ENCODE results near the gene RETREG3. TPM values are rescaled to one million over a fixed set of nuclear protein-coding genes. Genes with fewer than 3 reads are reported as not detected.

RETREG3 gene
- total and polyA plus RNA-seq, 7 donors, result 13.9 to 43.2 (median 35.0) TPM

DNA sequence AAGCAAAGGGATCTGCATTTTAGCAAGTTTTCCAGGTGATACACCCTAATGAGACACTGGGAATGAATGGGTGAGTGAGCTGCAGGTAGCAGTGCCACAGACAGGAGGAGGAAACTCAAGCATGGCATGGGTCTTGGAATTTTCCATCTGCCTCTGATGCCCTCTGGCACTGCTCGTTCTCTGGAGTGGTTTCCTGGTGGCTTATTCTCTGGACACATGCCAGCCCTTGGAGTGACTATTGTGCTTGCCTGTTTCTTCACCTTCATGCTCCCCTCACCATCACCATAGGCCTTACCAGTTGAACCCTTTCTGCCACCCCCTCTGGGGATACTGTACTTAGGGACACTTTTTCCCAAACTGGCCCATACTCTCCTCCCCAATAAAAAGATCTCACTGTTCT is 45.6 kb downstream of the RETREG3 start:
- Histone ChIP-seq H3K27me3 (ENCODE audit: insufficient read depth in 3 of 3, low read length in 2 of 3) (no peaks in the 10 kb centered on the region), H3K9me3 (no peaks in the 10 kb centered on the region), H3K4me3 (peak overlapping the region; percentile 99), H3K4me1 (peaks cover 29% of the 10 kb centered on the region), H3K36me3 (ENCODE audit: insufficient read depth in 1 of 2, low read depth in 1 of 2) (peaks cover 2 to 25% of the 10 kb centered on the region in 2 donors), H3K27ac (peak overlapping the region; percentile 86)
- TF ChIP-seq, protein P1, sequence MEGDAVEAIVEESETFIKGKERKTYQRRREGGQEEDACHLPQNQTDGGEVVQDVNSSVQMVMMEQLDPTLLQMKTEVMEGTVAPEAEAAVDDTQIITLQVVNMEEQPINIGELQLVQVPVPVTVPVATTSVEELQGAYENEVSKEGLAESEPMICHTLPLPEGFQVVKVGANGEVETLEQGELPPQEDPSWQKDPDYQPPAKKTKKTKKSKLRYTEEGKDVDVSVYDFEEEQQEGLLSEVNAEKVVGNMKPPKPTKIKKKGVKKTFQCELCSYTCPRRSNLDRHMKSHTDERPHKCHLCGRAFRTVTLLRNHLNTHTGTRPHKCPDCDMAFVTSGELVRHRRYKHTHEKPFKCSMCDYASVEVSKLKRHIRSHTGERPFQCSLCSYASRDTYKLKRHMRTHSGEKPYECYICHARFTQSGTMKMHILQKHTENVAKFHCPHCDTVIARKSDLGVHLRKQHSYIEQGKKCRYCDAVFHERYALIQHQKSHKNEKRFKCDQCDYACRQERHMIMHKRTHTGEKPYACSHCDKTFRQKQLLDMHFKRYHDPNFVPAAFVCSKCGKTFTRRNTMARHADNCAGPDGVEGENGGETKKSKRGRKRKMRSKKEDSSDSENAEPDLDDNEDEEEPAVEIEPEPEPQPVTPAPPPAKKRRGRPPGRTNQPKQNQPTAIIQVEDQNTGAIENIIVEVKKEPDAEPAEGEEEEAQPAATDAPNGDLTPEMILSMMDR (IDR thresholded peaks at IDR 0.05), result no peak
- DNase-seq, result no peak
- WGBS, 3 donors, result 5 to 15% (median 14%) methylated on average over 1 of the region's 1 CpG
- intact Hi-C loops (cut with DNase I), result no loop called here
- ATAC-seq, result no peak

DNA sequence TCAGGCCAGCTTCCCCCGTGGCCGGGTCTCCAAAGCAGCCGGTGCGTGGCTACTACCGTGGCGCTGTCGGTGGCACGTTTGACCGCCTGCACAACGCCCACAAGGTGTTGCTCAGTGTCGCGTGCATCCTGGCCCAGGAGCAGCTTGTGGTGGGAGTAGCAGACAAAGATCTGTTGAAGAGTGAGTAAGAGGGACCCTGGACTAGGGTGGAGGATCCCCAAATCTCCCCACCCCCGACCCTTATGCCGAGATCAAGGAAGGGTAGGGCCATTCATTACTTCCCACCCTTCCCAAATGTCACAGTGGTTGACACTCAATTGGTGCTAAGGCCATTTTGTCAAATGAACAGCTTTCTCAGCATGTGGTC is 46.0 kb downstream of the RETREG3 start:
- 52 to 66% (median 60%) methylated on average over 14 of the region's 14 CpGs for WGBS, 3 donors
- peak overlapping the region; percentile 86 for H3K27ac ChIP-seq
- H3K36me3 ChIP-seq (ENCODE audit: insufficient read depth in 1 of 2, low read depth in 1 of 2), result peaks cover 2 to 23% of the 10 kb centered on the region in 2 donors
- intact Hi-C loops (cut with DNase I), result no loop called here
- H3K4me1 ChIP-seq, result peaks cover 29% of the 10 kb centered on the region
- H3K27me3 ChIP-seq (ENCODE audit: insufficient read depth in 3 of 3, low read length in 2 of 3), result no peaks in the 10 kb centered on the region
- DNase-seq, result peak in 1 of 2 donors; percentile 60
- H3K9me3 ChIP-seq, result no peaks in the 10 kb centered on the region
- TF ChIP-seq, protein P1 (IDR thresholded peaks at IDR 0.05), result no peak
- peak overlapping the region; percentile 99 for H3K4me3 ChIP-seq
- no peak for ATAC-seq

DNA sequence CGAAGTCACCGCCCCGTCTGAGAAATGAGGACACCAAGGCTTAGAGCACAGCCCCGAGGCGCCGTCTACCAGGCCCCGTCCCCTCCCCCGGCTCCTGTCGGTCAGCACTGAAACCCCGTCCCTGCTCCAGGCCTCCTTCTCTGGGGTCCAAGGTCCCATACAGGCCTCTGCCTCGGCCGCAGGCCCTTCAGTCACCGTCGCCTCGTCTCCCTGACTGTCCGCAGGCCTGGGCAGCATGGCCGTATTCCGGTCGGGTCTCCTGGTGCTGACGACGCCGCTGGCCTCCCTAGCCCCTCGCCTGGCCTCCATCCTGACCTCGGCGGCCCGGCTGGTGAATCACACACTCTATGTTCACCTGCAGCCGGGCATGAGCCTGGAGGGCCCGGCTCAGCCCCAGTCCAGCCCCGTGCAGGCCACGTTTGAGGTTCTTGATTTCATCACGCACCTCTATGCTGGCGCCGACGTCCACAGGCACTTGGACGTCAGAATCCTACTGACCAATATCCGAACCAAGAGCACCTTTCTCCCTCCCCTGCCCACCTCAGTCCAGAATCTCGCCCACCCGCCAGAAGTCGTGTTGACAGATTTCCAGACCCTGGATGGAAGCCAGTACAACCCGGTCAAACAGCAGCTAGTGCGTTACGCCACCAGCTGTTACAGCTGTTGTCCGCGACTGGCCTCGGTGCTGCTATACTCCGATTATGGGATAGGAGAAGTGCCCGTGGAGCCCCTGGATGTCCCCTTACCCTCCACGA is 46.6 kb downstream of the RETREG3 start:
- TF ChIP-seq, protein P1 (IDR thresholded peaks at IDR 0.05), result no peak
- intact Hi-C loops (cut with DNase I), result no loop called here
- peak overlapping the region; percentile 99 for H3K4me3 ChIP-seq
- WGBS, 3 donors, result 4 to 8% (median 7%) methylated on average over 45 to 48 of the region's 48 CpGs
- peaks cover 25% of the 10 kb centered on the region for H3K4me1 ChIP-seq
- H3K36me3 ChIP-seq (ENCODE audit: insufficient read depth in 1 of 2, low read depth in 1 of 2), result peaks cover 2 to 23% of the 10 kb centered on the region in 2 donors
- peak overlapping the region; percentile 86 for H3K27ac ChIP-seq
- H3K9me3 ChIP-seq, result no peaks in the 10 kb centered on the region
- DNase-seq, result no peak
- ATAC-seq, result peak; percentile 2 to 32 (median 14)
- H3K27me3 ChIP-seq (ENCODE audit: insufficient read depth in 3 of 3, low read length in 2 of 3), result no peaks in the 10 kb centered on the region

DNA sequence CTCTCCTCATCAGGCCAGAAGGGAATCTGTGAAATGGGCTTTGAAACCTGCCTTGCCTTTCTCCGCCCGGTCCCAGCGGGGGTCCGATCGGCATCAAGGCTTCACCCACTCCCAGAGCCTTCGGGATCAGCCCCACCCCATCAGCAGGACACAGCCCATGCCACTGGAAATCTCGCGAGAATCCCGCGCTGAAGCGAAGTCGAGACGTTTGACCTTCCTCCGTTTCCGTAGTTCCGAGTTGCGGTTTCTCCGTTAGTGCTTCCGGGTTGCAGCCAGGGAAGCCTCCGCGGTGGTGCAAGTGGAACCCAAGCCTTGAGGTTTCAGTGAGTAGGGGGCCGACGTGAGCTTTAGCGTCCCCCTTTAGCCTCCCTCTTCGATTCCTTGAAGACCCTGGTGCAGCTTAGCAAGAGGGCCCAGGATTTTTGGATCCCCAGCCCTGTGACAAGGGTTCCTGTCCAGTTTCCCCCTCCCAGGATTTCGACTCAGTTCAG is 47.2 kb downstream of the RETREG3 start, which contains the start of gene COASY:
TSS of gene COASY (plus strand) at position 252 of the 491 bp plus-strand sequence. CDS start 475 bp downstream, outside the sequence.
- TF ChIP-seq, protein P1 (IDR thresholded peaks at IDR 0.05), result no peak
- no peaks in the 10 kb centered on the region for H3K27me3 ChIP-seq (ENCODE audit: insufficient read depth in 3 of 3, low read length in 2 of 3)
- H3K27ac ChIP-seq, result peak within 1 kb of the TSS; percentile 86
- intact Hi-C loops (cut with DNase I), result no loop called here
- 0% methylated on average over 26 of the region's 26 CpGs for WGBS, 3 donors
- DNase-seq (peak; percentile 95 to 98), ATAC-seq (peak; percentile 84 to 89 (median 87))
- peaks cover 25% of the 10 kb centered on the region for H3K4me1 ChIP-seq
- peaks cover 2 to 23% of the 10 kb centered on the region in 2 donors for H3K36me3 ChIP-seq (ENCODE audit: insufficient read depth in 1 of 2, low read depth in 1 of 2)
- H3K9me3 ChIP-seq, result no peaks in the 10 kb centered on the region
- peak within 1 kb of the TSS; percentile 99 for H3K4me3 ChIP-seq

Measured in psoas muscle (tissue), 8 donors.